Stomach (tissue), 4 donors: Measurements from ENCODE around the gene OASL.

Experiments
- EP300 ChIP-seq: sonication (generic); formaldehyde crosslinking; IDR thresholded peaks from one replicate; pipeline ENCODE4 v1.6.1; 2017; ENCODE audit warnings: antibody characterized with exemption
- POLR2A ChIP-seq, 4 donors: fragments of 450-650 bp; IDR thresholded peaks; one replicate each; pipeline ENCODE4 v1.6.1; 2016; ENCODE audit warnings: antibody characterized with exemption in 4 of 4, control low read depth in 2 of 4, mild to moderate bottlenecking in 1 of 4, moderate library complexity in 1 of 4
- POLR2AphosphoS5 ChIP-seq, 3 donors: sonication (generic); formaldehyde crosslinking; IDR thresholded peaks; one replicate each; pipeline ENCODE4 v1.6.1; 2016; ENCODE audit warnings: antibody characterized with exemption in 3 of 3
- TF ChIP-seq, protein P1 (sequence below), 7 experiments: fragments of 450-650 bp in 4 of 7; fragments of 200-600 bp in 3 of 7; sonication (generic) in 3 of 7; IDR thresholded peaks; one replicate each; pipeline ENCODE4 v1.5.1; 2016 to 2019; ENCODE audit warnings: antibody characterized with exemption in 7 of 7, control low read depth in 2 of 7, mild to moderate bottlenecking in 1 of 7

DNA sequence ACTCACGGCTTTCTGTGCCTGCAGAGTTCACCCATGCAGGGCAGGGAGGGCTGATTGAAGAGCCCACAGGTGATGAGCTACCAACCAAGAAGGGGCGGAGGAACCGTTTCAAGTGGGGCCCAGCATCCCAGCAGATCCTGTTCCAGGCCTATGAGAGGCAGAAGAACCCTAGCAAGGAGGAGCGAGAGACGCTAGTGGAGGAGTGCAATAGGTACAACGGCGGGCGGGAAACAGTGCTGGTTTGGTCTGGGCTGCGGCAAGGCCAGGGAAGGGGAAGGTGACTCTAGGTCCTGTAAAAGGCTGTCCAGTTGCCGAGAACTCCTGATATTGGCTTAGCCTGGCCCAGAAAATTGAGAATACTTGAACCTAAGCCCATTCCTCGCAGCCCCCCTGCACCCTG lies 45.5 kb downstream of the OASL start:
- TF ChIP-seq POLR2A (IDR thresholded peaks at IDR 0.05), result no peak
- TF ChIP-seq, protein P1, sequence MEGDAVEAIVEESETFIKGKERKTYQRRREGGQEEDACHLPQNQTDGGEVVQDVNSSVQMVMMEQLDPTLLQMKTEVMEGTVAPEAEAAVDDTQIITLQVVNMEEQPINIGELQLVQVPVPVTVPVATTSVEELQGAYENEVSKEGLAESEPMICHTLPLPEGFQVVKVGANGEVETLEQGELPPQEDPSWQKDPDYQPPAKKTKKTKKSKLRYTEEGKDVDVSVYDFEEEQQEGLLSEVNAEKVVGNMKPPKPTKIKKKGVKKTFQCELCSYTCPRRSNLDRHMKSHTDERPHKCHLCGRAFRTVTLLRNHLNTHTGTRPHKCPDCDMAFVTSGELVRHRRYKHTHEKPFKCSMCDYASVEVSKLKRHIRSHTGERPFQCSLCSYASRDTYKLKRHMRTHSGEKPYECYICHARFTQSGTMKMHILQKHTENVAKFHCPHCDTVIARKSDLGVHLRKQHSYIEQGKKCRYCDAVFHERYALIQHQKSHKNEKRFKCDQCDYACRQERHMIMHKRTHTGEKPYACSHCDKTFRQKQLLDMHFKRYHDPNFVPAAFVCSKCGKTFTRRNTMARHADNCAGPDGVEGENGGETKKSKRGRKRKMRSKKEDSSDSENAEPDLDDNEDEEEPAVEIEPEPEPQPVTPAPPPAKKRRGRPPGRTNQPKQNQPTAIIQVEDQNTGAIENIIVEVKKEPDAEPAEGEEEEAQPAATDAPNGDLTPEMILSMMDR (IDR thresholded peaks at IDR 0.05), result no peak
- no peak for TF ChIP-seq EP300
- no peak for TF ChIP-seq POLR2AphosphoS5 (IDR thresholded peaks at IDR 0.05)
